Loucy (cell line): ENCODE results near the gene LPP.

Experiments
- EZH2phosphoT487 ChIP-seq: fragments of 200-600 bp; IDR thresholded peaks from 2 replicates; pipeline ENCODE4 v1.6.1; 2018; ENCODE audit warnings: antibody characterized with exemption, mild to moderate bottlenecking, moderate library complexity, borderline replicate concordance
- TF ChIP-seq, protein P1 (sequence below): fragments of 200-600 bp; sonication (generic); conservative IDR thresholded peaks from 2 replicates; pipeline ENCODE4 v1.5.1; 2014; ENCODE audit warnings: mild to moderate bottlenecking, antibody characterized with exemption, low read length

DNA sequence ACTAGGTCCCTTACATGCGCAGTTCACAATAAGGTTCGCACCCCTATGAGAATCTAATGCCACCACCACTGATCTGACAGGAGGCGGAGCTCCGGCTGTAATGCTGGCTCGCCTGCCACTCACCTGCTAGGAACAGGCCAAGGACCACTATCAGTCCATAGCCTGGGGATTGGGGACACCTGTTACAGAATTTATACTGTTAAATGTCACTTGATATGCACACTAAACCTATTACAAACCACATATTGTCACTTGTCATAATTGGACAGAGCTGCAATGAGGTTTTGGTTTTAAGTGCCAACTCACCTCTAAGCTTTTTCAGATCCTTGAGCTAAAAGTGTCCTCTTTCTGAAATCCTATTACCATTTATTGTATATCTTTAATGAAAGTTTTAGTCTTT is 509.9 kb downstream of the LPP start:
- TF ChIP-seq, protein P1, sequence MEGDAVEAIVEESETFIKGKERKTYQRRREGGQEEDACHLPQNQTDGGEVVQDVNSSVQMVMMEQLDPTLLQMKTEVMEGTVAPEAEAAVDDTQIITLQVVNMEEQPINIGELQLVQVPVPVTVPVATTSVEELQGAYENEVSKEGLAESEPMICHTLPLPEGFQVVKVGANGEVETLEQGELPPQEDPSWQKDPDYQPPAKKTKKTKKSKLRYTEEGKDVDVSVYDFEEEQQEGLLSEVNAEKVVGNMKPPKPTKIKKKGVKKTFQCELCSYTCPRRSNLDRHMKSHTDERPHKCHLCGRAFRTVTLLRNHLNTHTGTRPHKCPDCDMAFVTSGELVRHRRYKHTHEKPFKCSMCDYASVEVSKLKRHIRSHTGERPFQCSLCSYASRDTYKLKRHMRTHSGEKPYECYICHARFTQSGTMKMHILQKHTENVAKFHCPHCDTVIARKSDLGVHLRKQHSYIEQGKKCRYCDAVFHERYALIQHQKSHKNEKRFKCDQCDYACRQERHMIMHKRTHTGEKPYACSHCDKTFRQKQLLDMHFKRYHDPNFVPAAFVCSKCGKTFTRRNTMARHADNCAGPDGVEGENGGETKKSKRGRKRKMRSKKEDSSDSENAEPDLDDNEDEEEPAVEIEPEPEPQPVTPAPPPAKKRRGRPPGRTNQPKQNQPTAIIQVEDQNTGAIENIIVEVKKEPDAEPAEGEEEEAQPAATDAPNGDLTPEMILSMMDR = no peak
- no peak for TF ChIP-seq EZH2phosphoT487
